Colonic mucosa (tissue), 4 donors: ENCODE results near the gene TMCO6. TPM values are rescaled to one million over a fixed set of nuclear protein-coding genes. Genes with fewer than 3 reads are reported as not detected.

Source experiments
- DNase-seq: peaks from one replicate; pipeline ENCODE4 v3.0.0-alpha.2; 2020
- H3K27ac ChIP-seq: fragments of 200-600 bp; one replicate; pipeline ENCODE4 v1.8.0; 2021
- H3K27me3 ChIP-seq: fragments of 200-600 bp; one replicate; pipeline ENCODE4 v1.8.0; 2021
- H3K36me3 ChIP-seq: fragments of 200-600 bp; one replicate; pipeline ENCODE4 v1.8.0; 2021
- H3K4me1 ChIP-seq: fragments of 200-600 bp; one replicate; pipeline ENCODE4 v1.8.0; 2021; ENCODE audit warnings: mild to moderate bottlenecking
- H3K4me3 ChIP-seq: fragments of 200-600 bp; one replicate; pipeline ENCODE4 v1.8.0; 2021
- H3K9ac ChIP-seq, 2 donors: one replicate each; pipeline ENCODE4 v1.7.0; 2013; ENCODE audit warnings: control low read depth in 2 of 2, low read depth in 2 of 2, low read length in 2 of 2
- H3K9me3 ChIP-seq: fragments of 200-600 bp; one replicate; pipeline ENCODE4 v1.8.0; 2021
- CTCF ChIP-seq: fragments of 200-600 bp; IDR thresholded peaks from one replicate; pipeline ENCODE4 v1.8.0; 2022; ENCODE audit warnings: antibody characterized with exemption, mild to moderate bottlenecking
- intact Hi-C: fragments of 100-400 bp; cut with DNase I; formaldehyde crosslinking; loops from one replicate; pipeline ENCODE4 v1.14.1; 2022
- total RNA-seq, 2 donors: library from RNA; stranded (reverse); fragmentation: NEBNext Ultra II Directional in 1 of 2; extraction: Animal tissue kit (Norgen Biotek cat#: 25700) in 1 of 2; gene quantifications; one replicate each; pipeline ENCODE4 v1.2.1, GENCODE V29; 2021
- donor health status: healthy.
- donor health status: DM: no; HTN: no; CAD: no.
- donor health status: DM: no; HTN: no; CAD: no.

TMCO6 gene
- total RNA-seq, 2 donors from 2014 or later, result 8.7 to 18.9 TPM

GRCh38 chr5:140603734-140604133 lies 35.5 kb upstream of the TMCO6 start:
- TF ChIP-seq CTCF, result no peak
- H3K4me1 ChIP-seq, result no peaks in the 10 kb centered on the region
- H3K36me3 ChIP-seq, result no peaks in the 10 kb centered on the region
- H3K9ac ChIP-seq, result no peak overlapping the region
- H3K27me3 ChIP-seq, result no peaks in the 10 kb centered on the region
- H3K27ac ChIP-seq, result no peak overlapping the region
- H3K4me3 ChIP-seq, result no peak overlapping the region
- no peaks in the 10 kb centered on the region for H3K9me3 ChIP-seq
- intact Hi-C loops, result no loop called here
- DNase-seq, result no peak

GRCh38 chr5:140605879-140606278 lies 33.4 kb upstream of the TMCO6 start:
- no peaks in the 10 kb centered on the region for H3K36me3 ChIP-seq

GRCh38 chr5:140607031-140607430 lies 32.2 kb upstream of the TMCO6 start:
- no peak overlapping the region for H3K4me3 ChIP-seq
- TF ChIP-seq CTCF, result no peak
- H3K9ac ChIP-seq, result no peak overlapping the region
- DNase-seq, result no peak
- no peaks in the 10 kb centered on the region for H3K27me3 ChIP-seq
- H3K9me3 ChIP-seq, result no peaks in the 10 kb centered on the region
- intact Hi-C loops, result no loop called here
- H3K4me1 ChIP-seq, result peaks cover 6% of the 10 kb centered on the region
- no peaks in the 10 kb centered on the region for H3K36me3 ChIP-seq
- no peak overlapping the region for H3K27ac ChIP-seq

More at GRCh38 chr5:140605879-140606278, 33.4 kb upstream of the TMCO6 start:
- H3K4me3 ChIP-seq, result no peak overlapping the region
- no peaks in the 10 kb centered on the region for H3K27me3 ChIP-seq
- DNase-seq, result no peak
- H3K9me3 ChIP-seq, result no peaks in the 10 kb centered on the region
- no peak overlapping the region for H3K27ac ChIP-seq
- H3K4me1 ChIP-seq, result peaks cover 6% of the 10 kb centered on the region
- no peak for TF ChIP-seq CTCF
- no peak overlapping the region for H3K9ac ChIP-seq
- intact Hi-C loops, result no loop called here

- Histone ChIP-seq H3K27me3 (no peaks in the 10 kb centered on the region), H3K9me3 (no peaks in the 10 kb centered on the region), H3K27ac (peak overlapping the region; percentile 33), H3K9ac (peak overlapping the region in 1 of 2 donors; percentile 47), H3K4me3 (no peak overlapping the region), H3K4me1 (peaks cover 6% of the 10 kb centered on the region), H3K36me3 (no peaks in the 10 kb centered on the region)
- intact Hi-C loops, result no loop called here
- no peak for TF ChIP-seq CTCF
- DNase-seq, result no peak
These were observed 30.5 kb upstream of the TMCO6 start for GRCh38 chr5:140608722-140609121.

- Histone ChIP-seq H3K36me3 (no peaks in the 10 kb centered on the region), H3K4me3 (no peak overlapping the region), H3K9me3 (no peaks in the 10 kb centered on the region), H3K9ac (peak overlapping the region in 1 of 2 donors; percentile 47), H3K27ac (peak overlapping the region; percentile 33), H3K4me1 (peaks cover 6% of the 10 kb centered on the region), H3K27me3 (no peaks in the 10 kb centered on the region)
- no peak for TF ChIP-seq CTCF
- peak; percentile 82 for DNase-seq
- intact Hi-C loops, result no loop called here
These were observed 30.1 kb upstream of the TMCO6 start for GRCh38 chr5:140609126-140609525.
